Measurements from ENCODE around the gene MAPK4. TPM values are rescaled to one million over a fixed set of nuclear protein-coding genes. Genes with fewer than 3 reads are reported as not detected.

The MAPK4 gene
- total RNA-seq, 1 donor from 2014 or later, result 2.2 TPM

- no peak for DNase-seq (ENCODE audit: extremely low spot score in 2 of 2)
- TF ChIP-seq CTCF (IDR thresholded peaks at IDR 0.05) (no peak), POLR2AphosphoS5 (IDR thresholded peaks at IDR 0.05; ENCODE audit: insufficient read depth in 1 of 2, low read depth in 1 of 2) (no peak), POLR2A (IDR thresholded peaks at IDR 0.05) (no peak)
- Histone ChIP-seq H3K9me3 (no peaks in the 10 kb centered on the region), H3K4me3 (no peak overlapping the region), H3K27ac (no peak overlapping the region), H3K4me1 (no peaks in the 10 kb centered on the region), H3K36me3 (no peaks in the 10 kb centered on the region), H3K27me3 (no peaks in the 10 kb centered on the region)
- intact Hi-C loops (cut with DNase I), result no loop called here
These were observed 71.0 kb downstream of the MAPK4 start for GRCh38 chr18:50630895-50631294.

DNA sequence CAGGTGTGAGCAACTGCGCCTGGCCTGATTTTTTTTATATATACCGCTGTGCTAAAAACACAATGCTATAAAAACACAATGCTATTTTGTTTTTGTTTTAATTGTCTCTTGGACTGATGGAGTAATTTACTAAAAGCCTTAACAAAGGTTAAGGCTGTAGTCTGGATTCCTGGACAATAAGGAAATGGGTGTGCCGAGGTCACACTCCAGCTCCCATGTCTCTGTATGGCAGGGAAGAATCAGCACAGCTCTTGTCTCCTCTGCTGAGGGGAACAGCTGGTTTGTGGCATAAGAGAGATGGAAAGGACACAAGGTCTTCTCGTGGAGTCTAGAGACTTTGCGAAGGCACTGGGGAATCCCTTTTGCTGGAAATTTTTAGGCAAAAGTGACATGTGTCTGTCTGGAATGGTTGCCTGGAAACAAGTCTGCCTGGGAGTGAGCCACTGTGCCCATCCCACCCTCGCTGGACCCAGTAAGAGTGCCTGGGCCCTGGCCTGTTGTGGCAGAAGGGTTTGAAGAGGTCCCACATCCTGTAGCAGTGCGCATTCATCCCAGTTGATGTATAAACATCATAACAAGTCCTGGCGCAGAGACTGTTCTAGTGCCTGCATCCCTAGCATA lies 73.1 kb downstream of the MAPK4 start:
- Histone ChIP-seq H3K4me1 (no peaks in the 10 kb centered on the region), H3K36me3 (no peaks in the 10 kb centered on the region), H3K27me3 (no peaks in the 10 kb centered on the region), H3K9me3 (no peaks in the 10 kb centered on the region), H3K4me3 (no peak overlapping the region), H3K27ac (no peak overlapping the region)
- no peak for TF ChIP-seq POLR2AphosphoS5 (IDR thresholded peaks at IDR 0.05; ENCODE audit: insufficient read depth in 1 of 2, low read depth in 1 of 2)
- no peak for TF ChIP-seq CTCF (IDR thresholded peaks at IDR 0.05)
- TF ChIP-seq POLR2A (IDR thresholded peaks at IDR 0.05), result no peak
- intact Hi-C loops (cut with DNase I), result no loop called here
- DNase-seq (ENCODE audit: extremely low spot score in 2 of 2), result no peak

DNA sequence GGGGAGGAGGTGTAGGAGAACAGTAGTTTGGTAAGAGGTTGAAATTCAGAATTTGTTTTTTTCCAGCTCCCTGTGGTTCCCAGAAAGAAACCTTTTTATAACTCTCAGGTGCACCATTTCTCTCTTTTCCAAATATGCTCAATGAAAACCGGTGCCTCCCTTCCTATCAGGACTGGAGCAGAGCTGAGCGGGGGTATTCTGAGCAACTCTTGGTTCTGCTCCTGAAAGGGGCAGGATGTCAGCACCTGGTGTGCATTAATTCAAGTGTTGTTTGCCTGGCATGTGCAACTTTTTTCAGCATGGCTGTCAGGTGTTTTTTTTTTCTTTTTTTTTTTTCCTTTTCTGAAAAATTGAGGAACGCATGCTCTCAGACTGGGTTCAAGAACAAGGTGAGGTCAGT lies 74.1 kb downstream of the MAPK4 start:
- no peak overlapping the region for H3K4me3 ChIP-seq
- H3K4me1 ChIP-seq, result no peaks in the 10 kb centered on the region
- H3K27ac ChIP-seq, result no peak overlapping the region
- H3K9me3 ChIP-seq, result no peaks in the 10 kb centered on the region
- TF ChIP-seq CTCF (IDR thresholded peaks at IDR 0.05) (no peak), POLR2AphosphoS5 (IDR thresholded peaks at IDR 0.05; ENCODE audit: insufficient read depth in 1 of 2, low read depth in 1 of 2) (no peak), POLR2A (IDR thresholded peaks at IDR 0.05) (no peak)
- no peak for DNase-seq (ENCODE audit: extremely low spot score in 2 of 2)
- H3K27me3 ChIP-seq, result no peaks in the 10 kb centered on the region
- no peaks in the 10 kb centered on the region for H3K36me3 ChIP-seq
- intact Hi-C loops (cut with DNase I), result no loop called here

- Histone ChIP-seq H3K36me3 (no peaks in the 10 kb centered on the region), H3K4me3 (no peak overlapping the region), H3K9me3 (no peaks in the 10 kb centered on the region), H3K27me3 (no peaks in the 10 kb centered on the region), H3K4me1 (no peaks in the 10 kb centered on the region), H3K27ac (no peak overlapping the region)
- no peak for DNase-seq (ENCODE audit: extremely low spot score in 2 of 2)
- TF ChIP-seq POLR2A (IDR thresholded peaks at IDR 0.05), result no peak
- TF ChIP-seq POLR2AphosphoS5 (IDR thresholded peaks at IDR 0.05; ENCODE audit: insufficient read depth in 1 of 2, low read depth in 1 of 2), result no peak
- no peak for TF ChIP-seq CTCF (IDR thresholded peaks at IDR 0.05)
- intact Hi-C loops (cut with DNase I), result no loop called here
These were observed 76.6 kb downstream of the MAPK4 start for GRCh38 chr18:50636366-50637057.
